OCI-LY1 (cell line): ENCODE data around the gene USP50.

Experiments
- H2AFZ ChIP-seq: fragments of 200-600 bp; sonication (generic), shearing (Covaris generic); 2 replicates; pipeline ENCODE4 v1.6.0; 2014; ENCODE audit warnings: antibody characterized with exemption, mild to moderate bottlenecking, low read length
- H3F3A ChIP-seq: fragments of 200-600 bp; sonication (generic), shearing (Covaris generic); 2 replicates; pipeline ENCODE4 v1.6.0; 2014; ENCODE audit warnings: mild to moderate bottlenecking, antibody characterized with exemption, low read length, moderate library complexity; ENCODE audit not compliant: insufficient read depth
- H3K27ac ChIP-seq: fragments of 200-600 bp; sonication (generic); 2 replicates; pipeline ENCODE4 v1.5.1; 2014; ENCODE audit warnings: low read length, mixed run types, mild to moderate bottlenecking, low read depth; ENCODE audit not compliant: poor library complexity, severe bottlenecking
- H3K27me3 ChIP-seq: fragments of 200-600 bp; sonication (generic); 2 replicates; pipeline ENCODE4 v1.6.0; 2014; ENCODE audit warnings: antibody characterized with exemption, mild to moderate bottlenecking, low read length, moderate library complexity; ENCODE audit not compliant: insufficient read depth
- H3K36me3 ChIP-seq: fragments of 200-600 bp; sonication (generic); 2 replicates; pipeline ENCODE4 v1.6.1; 2014; ENCODE audit warnings: mild to moderate bottlenecking, antibody characterized with exemption, low read length, moderate library complexity, mixed read lengths; ENCODE audit not compliant: insufficient read depth
- H3K4me1 ChIP-seq: fragments of 200-600 bp; sonication (generic); 2 replicates; pipeline ENCODE4 v1.5.1; 2014; ENCODE audit warnings: mild to moderate bottlenecking, low read length, moderate library complexity; ENCODE audit not compliant: insufficient read depth, severe bottlenecking
- H3K4me2 ChIP-seq: fragments of 200-600 bp; sonication (generic), shearing (Covaris generic); 2 replicates; pipeline ENCODE4 v1.6.1; 2014; ENCODE audit warnings: low read length
- H3K4me3 ChIP-seq: fragments of 200-600 bp; sonication (generic); 2 replicates; pipeline ENCODE4 v1.5.1; 2014; ENCODE audit warnings: low read length, low read depth, mild to moderate bottlenecking, mixed read lengths; ENCODE audit not compliant: poor library complexity, severe bottlenecking
- H3K79me2 ChIP-seq: fragments of 200-600 bp; shearing (Covaris generic); 2 replicates; pipeline ENCODE4 v1.6.1; 2016; ENCODE audit warnings: mixed run types, low read length, mixed read lengths; ENCODE audit not compliant: insufficient read depth
- H3K9ac ChIP-seq: fragments of 200-600 bp; sonication (generic), shearing (Covaris generic); 2 replicates; pipeline ENCODE4 v1.6.1; 2014; ENCODE audit warnings: mild to moderate bottlenecking, low read length, mixed read lengths
- H3K9me2 ChIP-seq: fragments of 200-600 bp; sonication (generic), shearing (Covaris generic); 2 replicates; pipeline ENCODE4 v1.6.1; 2014; ENCODE audit warnings: low read depth, mild to moderate bottlenecking, low read length, mixed read lengths
- H3K9me3 ChIP-seq: fragments of 200-600 bp; shearing (Covaris generic); 2 replicates; pipeline ENCODE4 v1.6.1; 2014; ENCODE audit warnings: low read length, mixed read lengths
- H4K20me1 ChIP-seq: fragments of 200-600 bp; sonication (generic), shearing (Covaris generic); 2 replicates; pipeline ENCODE4 v1.6.0; 2016; ENCODE audit warnings: mild to moderate bottlenecking, low read length; ENCODE audit not compliant: insufficient read depth
- EZH2 ChIP-seq: fragments of 200-600 bp; sonication (generic), shearing (Covaris generic); IDR thresholded peaks from 2 replicates; pipeline ENCODE4 v1.8.0; 2017; ENCODE audit warnings: borderline replicate concordance, mixed run types, mild to moderate bottlenecking, antibody characterized with exemption, low read length, moderate library complexity, mixed read lengths
- TF ChIP-seq, protein P1 (sequence below): fragments of 200-600 bp; sonication (generic), shearing (Covaris generic); IDR thresholded peaks from 2 replicates; pipeline ENCODE4 v1.5.1; 2017; ENCODE audit warnings: mild to moderate bottlenecking, antibody characterized with exemption, low read length, moderate library complexity, mixed read lengths

Gene USP50

DNA sequence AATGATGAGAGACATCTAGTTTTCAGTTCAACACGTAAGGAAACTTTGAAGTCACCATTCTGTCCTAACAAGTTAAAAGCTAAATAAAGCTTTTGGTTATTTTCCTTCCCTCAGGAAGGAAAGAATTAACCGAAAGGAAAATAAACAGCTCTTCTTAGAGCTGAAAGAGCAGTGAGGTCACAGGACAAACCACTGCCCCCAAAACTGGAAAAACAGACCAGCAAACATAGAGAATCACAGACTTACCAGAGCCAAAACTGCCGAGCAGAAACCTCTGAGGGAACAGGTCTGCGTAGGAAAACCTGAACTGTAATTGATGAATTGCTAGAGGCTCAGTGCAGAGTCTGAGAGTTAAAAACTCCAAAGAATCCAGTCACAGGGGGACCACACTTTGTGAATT, 14.7 kb downstream of the USP50 start:
- H3K9me3 ChIP-seq = no peaks in the 10 kb centered on the region
- H3K27ac ChIP-seq = no peak overlapping the region
- H3K4me2 ChIP-seq = no peak overlapping the region
- no peak overlapping the region for H3K4me3 ChIP-seq
- H3K36me3 ChIP-seq = no peaks in the 10 kb centered on the region
- H3K27me3 ChIP-seq = no peaks in the 10 kb centered on the region
- H3K9me2 ChIP-seq = no peaks in the 10 kb centered on the region
- H3K9ac ChIP-seq = no peak overlapping the region
- H2AFZ ChIP-seq = no peak overlapping the region
- H3F3A ChIP-seq = no peaks in the 10 kb centered on the region
- H3K4me1 ChIP-seq = no peaks in the 10 kb centered on the region
- no peaks in the 10 kb centered on the region for H4K20me1 ChIP-seq
- TF ChIP-seq, protein P1, sequence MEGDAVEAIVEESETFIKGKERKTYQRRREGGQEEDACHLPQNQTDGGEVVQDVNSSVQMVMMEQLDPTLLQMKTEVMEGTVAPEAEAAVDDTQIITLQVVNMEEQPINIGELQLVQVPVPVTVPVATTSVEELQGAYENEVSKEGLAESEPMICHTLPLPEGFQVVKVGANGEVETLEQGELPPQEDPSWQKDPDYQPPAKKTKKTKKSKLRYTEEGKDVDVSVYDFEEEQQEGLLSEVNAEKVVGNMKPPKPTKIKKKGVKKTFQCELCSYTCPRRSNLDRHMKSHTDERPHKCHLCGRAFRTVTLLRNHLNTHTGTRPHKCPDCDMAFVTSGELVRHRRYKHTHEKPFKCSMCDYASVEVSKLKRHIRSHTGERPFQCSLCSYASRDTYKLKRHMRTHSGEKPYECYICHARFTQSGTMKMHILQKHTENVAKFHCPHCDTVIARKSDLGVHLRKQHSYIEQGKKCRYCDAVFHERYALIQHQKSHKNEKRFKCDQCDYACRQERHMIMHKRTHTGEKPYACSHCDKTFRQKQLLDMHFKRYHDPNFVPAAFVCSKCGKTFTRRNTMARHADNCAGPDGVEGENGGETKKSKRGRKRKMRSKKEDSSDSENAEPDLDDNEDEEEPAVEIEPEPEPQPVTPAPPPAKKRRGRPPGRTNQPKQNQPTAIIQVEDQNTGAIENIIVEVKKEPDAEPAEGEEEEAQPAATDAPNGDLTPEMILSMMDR = no peak
- no peak for TF ChIP-seq EZH2
- H3K79me2 ChIP-seq = no peaks in the 10 kb centered on the region

DNA sequence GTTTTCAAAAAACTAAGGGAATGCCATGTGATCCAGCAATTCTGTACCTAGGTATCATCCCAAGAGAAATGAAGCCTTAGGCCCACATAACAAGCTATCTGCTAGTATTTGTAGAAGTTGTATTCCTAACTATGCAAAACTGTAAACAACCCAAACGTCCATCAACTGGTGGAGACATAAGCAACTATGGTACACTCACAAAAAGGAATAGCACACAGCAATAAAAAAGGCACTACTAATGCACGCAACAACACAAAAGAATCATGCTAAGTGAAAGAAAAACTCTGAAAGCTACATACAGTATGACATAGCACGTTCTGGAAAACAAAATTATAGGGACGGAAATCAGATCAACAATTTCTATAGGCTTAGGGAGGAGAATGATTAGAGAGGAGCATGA, 15.3 kb downstream of the USP50 start:
- no peaks in the 10 kb centered on the region for H3K9me3 ChIP-seq
- H3K27ac ChIP-seq = no peak overlapping the region
- H3K27me3 ChIP-seq = no peaks in the 10 kb centered on the region
- no peak overlapping the region for H3K4me2 ChIP-seq
- no peaks in the 10 kb centered on the region for H4K20me1 ChIP-seq
- TF ChIP-seq, protein P1 = no peak
- TF ChIP-seq EZH2 = no peak
- H3K79me2 ChIP-seq = no peaks in the 10 kb centered on the region
- no peak overlapping the region for H3K4me3 ChIP-seq
- H3K9ac ChIP-seq = no peak overlapping the region
- H2AFZ ChIP-seq = no peak overlapping the region
- no peaks in the 10 kb centered on the region for H3K4me1 ChIP-seq
- no peaks in the 10 kb centered on the region for H3K36me3 ChIP-seq
- no peaks in the 10 kb centered on the region for H3F3A ChIP-seq
- no peaks in the 10 kb centered on the region for H3K9me2 ChIP-seq

DNA sequence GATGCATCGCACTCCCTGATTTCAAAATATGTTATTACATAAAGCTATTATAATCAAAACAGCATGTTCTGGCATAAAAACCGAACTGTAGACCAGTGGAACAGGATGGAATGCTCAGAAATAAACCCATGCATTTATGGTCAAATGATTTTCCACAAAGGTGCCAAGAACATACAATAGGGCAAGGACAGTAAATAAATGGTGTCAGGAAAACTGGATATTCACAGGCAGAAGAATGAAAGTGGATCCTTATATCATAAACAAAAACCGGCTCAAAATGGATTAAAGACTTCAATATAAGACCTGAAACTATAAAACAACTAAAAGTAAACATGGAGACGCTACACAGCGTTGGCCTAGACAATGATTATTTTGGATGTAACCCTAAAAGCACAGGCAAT, 22.6 kb downstream of the USP50 start:
- Histone ChIP-seq H3K79me2 (no peaks in the 10 kb centered on the region), H3F3A (no peaks in the 10 kb centered on the region), H3K4me3 (no peak overlapping the region), H3K27ac (no peak overlapping the region), H3K9ac (no peak overlapping the region), H2AFZ (no peak overlapping the region), H3K4me2 (no peak overlapping the region), H3K4me1 (no peaks in the 10 kb centered on the region), H3K9me3 (no peaks in the 10 kb centered on the region), H3K36me3 (no peaks in the 10 kb centered on the region), H4K20me1 (no peaks in the 10 kb centered on the region), H3K9me2 (no peaks in the 10 kb centered on the region), H3K27me3 (no peaks in the 10 kb centered on the region)
- TF ChIP-seq, protein P1 = no peak
- TF ChIP-seq EZH2 = no peak
